ENCODE data around the gene TMEM150C. TPM values are rescaled to one million over a fixed set of nuclear protein-coding genes. Genes with fewer than 3 reads are reported as not detected.

TMEM150C gene
- polyA plus RNA-seq (4.1 and 4.9 TPM in 2 replicates), polyA minus RNA-seq (5.0 and 8.3 TPM in 2 replicates)

DNA sequence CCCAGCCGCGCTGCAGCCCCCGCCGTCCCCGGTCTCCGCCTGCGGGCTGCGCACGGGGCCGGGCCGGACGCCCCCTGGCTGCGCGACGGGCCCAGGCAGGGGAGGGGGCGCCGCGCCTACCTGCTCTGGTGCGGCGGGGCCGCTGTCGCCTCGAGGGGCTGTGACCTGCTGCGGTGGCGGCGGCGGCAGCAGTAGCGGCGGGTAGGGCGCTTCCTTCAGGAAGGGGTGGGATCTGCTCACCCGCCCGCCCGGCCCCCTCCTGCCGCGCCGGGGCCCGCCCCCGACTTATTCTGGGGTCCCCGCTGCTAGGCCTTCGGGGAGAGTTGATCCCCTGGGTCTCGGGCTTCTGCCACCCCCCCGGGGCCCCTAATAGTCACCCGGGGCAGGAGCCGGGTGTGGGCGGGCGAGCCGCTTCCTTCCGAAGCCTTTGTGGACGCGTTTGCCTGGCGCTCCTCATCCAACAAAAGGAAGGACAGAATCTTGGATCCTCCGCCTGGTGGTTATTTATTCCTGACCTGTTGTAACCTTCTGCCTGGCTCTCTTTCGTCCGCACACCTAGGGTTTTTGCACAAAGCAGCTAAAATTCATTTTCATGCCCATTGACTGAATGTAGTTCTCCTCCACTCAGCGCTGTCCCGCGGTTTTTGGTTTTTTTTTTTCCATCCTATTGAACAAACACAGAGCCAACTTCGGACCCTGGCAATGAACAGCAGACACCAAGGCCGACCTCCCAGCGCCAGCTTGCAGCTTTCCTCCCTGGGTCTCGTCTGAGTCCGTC is at the start of gene TMEM150C:
Gene TMEM150C (minus strand): TSS at position 203 of the 778 bp plus-strand sequence. CDS start 57,331 bp downstream, outside the sequence.
- Histone ChIP-seq H3K4me3 (ENCODE audit: low read length) (peak within 1 kb of the TSS; percentile 65), H3K79me2 (replicated peaks; ENCODE audit: insufficient read depth, low read length) (no peaks in the 10 kb centered on the region), H3K9me2 (ENCODE audit: insufficient read depth, low read length) (no peaks in the 10 kb centered on the region), H3K9me3 (ENCODE audit: low read length) (no peaks in the 10 kb centered on the region), H3K9ac (ENCODE audit: low read length) (peak within 1 kb of the TSS; percentile 44), H3K27ac (ENCODE audit: low read length) (no peak within 1 kb of the TSS), H4K20me1 (ENCODE audit: insufficient read depth) (no peaks in the 10 kb centered on the region), H3K36me3 (ENCODE audit: insufficient read depth, low read length) (no peaks in the 10 kb centered on the region), H3F3A (ENCODE audit: insufficient read depth, low read length, poor library complexity, severe bottlenecking) (no peaks in the 10 kb centered on the region), H3K27me3 (ENCODE audit: insufficient read depth, low read depth, low read length) (peaks cover 14% of the 10 kb centered on the region), H2AFZ (ENCODE audit: low read depth, low read length) (peak within 1 kb of the TSS; percentile 19), H3K4me2 (ENCODE audit: low read length) (no peak within 1 kb of the TSS)
- TF ChIP-seq EP300 (conservative IDR thresholded peaks at IDR 0.05; ENCODE audit: poor library complexity, severe bottlenecking) (no peak), MXI1 (conservative IDR thresholded peaks at IDR 0.05; ENCODE audit: poor library complexity, severe bottlenecking) (no peak), TAF1 (IDR thresholded peaks at IDR 0.05; ENCODE audit: low read depth) (no peak), EZH2 (IDR thresholded peaks at IDR 0.05; ENCODE audit: borderline replicate concordance, insufficient read depth, low read length, poor library complexity, severe bottlenecking) (no peak), POLR2AphosphoS5 (IDR thresholded peaks at IDR 0.05) (no peak), SMC3 (conservative IDR thresholded peaks at IDR 0.05; ENCODE audit: poor library complexity) (no peak), RAD21 (conservative IDR thresholded peaks at IDR 0.05) (no peak)
- TF ChIP-seq, protein P1, sequence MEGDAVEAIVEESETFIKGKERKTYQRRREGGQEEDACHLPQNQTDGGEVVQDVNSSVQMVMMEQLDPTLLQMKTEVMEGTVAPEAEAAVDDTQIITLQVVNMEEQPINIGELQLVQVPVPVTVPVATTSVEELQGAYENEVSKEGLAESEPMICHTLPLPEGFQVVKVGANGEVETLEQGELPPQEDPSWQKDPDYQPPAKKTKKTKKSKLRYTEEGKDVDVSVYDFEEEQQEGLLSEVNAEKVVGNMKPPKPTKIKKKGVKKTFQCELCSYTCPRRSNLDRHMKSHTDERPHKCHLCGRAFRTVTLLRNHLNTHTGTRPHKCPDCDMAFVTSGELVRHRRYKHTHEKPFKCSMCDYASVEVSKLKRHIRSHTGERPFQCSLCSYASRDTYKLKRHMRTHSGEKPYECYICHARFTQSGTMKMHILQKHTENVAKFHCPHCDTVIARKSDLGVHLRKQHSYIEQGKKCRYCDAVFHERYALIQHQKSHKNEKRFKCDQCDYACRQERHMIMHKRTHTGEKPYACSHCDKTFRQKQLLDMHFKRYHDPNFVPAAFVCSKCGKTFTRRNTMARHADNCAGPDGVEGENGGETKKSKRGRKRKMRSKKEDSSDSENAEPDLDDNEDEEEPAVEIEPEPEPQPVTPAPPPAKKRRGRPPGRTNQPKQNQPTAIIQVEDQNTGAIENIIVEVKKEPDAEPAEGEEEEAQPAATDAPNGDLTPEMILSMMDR (IDR thresholded peaks at IDR 0.05; ENCODE audit: poor library complexity, severe bottlenecking): no peak
- TF ChIP-seq, protein P2, sequence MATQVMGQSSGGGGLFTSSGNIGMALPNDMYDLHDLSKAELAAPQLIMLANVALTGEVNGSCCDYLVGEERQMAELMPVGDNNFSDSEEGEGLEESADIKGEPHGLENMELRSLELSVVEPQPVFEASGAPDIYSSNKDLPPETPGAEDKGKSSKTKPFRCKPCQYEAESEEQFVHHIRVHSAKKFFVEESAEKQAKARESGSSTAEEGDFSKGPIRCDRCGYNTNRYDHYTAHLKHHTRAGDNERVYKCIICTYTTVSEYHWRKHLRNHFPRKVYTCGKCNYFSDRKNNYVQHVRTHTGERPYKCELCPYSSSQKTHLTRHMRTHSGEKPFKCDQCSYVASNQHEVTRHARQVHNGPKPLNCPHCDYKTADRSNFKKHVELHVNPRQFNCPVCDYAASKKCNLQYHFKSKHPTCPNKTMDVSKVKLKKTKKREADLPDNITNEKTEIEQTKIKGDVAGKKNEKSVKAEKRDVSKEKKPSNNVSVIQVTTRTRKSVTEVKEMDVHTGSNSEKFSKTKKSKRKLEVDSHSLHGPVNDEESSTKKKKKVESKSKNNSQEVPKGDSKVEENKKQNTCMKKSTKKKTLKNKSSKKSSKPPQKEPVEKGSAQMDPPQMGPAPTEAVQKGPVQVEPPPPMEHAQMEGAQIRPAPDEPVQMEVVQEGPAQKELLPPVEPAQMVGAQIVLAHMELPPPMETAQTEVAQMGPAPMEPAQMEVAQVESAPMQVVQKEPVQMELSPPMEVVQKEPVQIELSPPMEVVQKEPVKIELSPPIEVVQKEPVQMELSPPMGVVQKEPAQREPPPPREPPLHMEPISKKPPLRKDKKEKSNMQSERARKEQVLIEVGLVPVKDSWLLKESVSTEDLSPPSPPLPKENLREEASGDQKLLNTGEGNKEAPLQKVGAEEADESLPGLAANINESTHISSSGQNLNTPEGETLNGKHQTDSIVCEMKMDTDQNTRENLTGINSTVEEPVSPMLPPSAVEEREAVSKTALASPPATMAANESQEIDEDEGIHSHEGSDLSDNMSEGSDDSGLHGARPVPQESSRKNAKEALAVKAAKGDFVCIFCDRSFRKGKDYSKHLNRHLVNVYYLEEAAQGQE (IDR thresholded peaks at IDR 0.05; ENCODE audit: borderline replicate concordance): no peak

DNA sequence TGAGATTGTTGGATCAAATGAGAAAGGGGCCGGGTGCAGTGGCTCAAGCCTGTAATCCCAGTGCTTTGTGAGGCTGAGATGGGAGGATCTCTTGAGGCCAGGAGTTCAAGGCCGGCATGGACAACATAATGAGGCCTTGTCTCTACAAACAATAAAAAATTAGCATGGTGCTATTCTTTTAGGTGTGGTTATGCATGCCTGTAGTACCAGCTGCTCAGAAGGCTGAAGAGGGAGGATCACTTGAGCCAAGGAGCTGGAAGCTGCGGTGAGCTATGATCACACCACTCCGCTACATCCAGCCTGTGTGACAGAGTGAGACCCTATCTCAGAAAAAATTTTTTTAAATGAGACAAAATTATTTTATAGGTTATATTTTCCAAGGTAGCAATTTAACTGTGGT is 49.7 kb upstream of the TMEM150C start:
- TF ChIP-seq POLR2AphosphoS5 (IDR thresholded peaks at IDR 0.05) (no peak), SMC3 (conservative IDR thresholded peaks at IDR 0.05; ENCODE audit: poor library complexity) (no peak), MXI1 (conservative IDR thresholded peaks at IDR 0.05; ENCODE audit: poor library complexity, severe bottlenecking) (no peak), EP300 (conservative IDR thresholded peaks at IDR 0.05; ENCODE audit: poor library complexity, severe bottlenecking) (no peak), EZH2 (IDR thresholded peaks at IDR 0.05; ENCODE audit: borderline replicate concordance, insufficient read depth, low read length, poor library complexity, severe bottlenecking) (no peak), RAD21 (conservative IDR thresholded peaks at IDR 0.05) (no peak), TAF1 (IDR thresholded peaks at IDR 0.05; ENCODE audit: low read depth) (no peak)
- TF ChIP-seq, protein P1 (IDR thresholded peaks at IDR 0.05; ENCODE audit: poor library complexity, severe bottlenecking): no peak
- TF ChIP-seq, protein P2 (IDR thresholded peaks at IDR 0.05; ENCODE audit: borderline replicate concordance): no peak
- peak overlapping the region; percentile 30 for H3K4me3 ChIP-seq (ENCODE audit: low read length)
- no peaks in the 10 kb centered on the region for H3K36me3 ChIP-seq (ENCODE audit: insufficient read depth, low read length)
- H3K9ac ChIP-seq (ENCODE audit: low read length): no peak overlapping the region
- no peaks in the 10 kb centered on the region for H3K9me2 ChIP-seq (ENCODE audit: insufficient read depth, low read length)
- H3K27ac ChIP-seq (ENCODE audit: low read length): peak overlapping the region; percentile 54
- H3K9me3 ChIP-seq (ENCODE audit: low read length): no peaks in the 10 kb centered on the region
- no peaks in the 10 kb centered on the region for H4K20me1 ChIP-seq (ENCODE audit: insufficient read depth)
- H3F3A ChIP-seq (ENCODE audit: insufficient read depth, low read length, poor library complexity, severe bottlenecking): no peaks in the 10 kb centered on the region
- no peaks in the 10 kb centered on the region for H3K79me2 ChIP-seq (replicated peaks; ENCODE audit: insufficient read depth, low read length)
- no peaks in the 10 kb centered on the region for H3K27me3 ChIP-seq (ENCODE audit: insufficient read depth, low read depth, low read length)
- peak overlapping the region; percentile 29 for H3K4me2 ChIP-seq (ENCODE audit: low read length)
- no peak overlapping the region for H2AFZ ChIP-seq (ENCODE audit: low read depth, low read length)

Measured in neural cell (in vitro differentiated cells).